ENCODE measurements around the gene CARS2.
"Not testable (repeated sequence)": the region's sequence is repeated elsewhere in the genome, so short reads cannot be mapped to it uniquely, and the experiment has no call there.

Gene CARS2

DNA sequence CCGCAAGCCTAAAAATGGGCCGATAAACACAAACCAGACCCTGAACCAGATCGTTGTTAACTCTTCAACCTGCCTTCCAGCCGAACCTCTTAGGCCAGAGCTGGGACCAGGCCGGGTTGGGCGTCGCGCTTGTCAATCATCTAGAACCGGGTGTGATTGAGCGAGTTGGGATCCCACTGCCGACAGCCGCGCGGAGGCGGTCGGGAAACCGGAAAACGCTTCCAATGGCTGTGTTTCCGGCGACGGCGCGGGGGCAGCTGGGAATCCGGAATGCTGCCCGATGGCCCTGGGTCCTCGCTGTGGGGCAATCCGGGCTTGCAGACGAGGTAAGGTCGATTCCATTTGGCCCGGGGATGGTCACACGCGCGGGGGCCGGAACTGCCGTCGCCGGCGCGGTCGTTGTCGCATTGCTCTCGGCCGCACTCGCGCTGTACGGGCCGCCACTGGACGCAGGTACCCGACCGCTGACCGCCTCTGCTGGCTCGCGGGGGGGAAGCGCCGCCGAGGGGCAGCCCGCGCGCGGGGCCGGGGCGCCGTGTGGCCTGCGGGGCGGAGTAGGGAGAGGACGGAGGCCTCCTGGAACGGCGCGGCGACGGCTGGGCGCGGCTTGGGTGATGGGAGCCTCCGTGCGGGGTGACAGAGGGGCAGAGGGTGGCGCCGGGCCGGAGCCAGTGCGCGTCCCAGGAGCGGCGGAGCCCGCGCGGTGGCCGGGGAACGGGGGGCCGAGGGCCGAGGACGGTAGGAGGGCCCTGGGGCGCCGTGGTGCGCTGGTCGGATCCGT lies 90.4 kb downstream of the CARS2 start, which contains the start of gene NAXD:
TSS of gene NAXD (plus strand) at position 224 of the 781 bp plus-strand sequence. CDS start at position 281, 57 bp downstream.
- peak; percentile 74 to 83 for DNase-seq

DNA sequence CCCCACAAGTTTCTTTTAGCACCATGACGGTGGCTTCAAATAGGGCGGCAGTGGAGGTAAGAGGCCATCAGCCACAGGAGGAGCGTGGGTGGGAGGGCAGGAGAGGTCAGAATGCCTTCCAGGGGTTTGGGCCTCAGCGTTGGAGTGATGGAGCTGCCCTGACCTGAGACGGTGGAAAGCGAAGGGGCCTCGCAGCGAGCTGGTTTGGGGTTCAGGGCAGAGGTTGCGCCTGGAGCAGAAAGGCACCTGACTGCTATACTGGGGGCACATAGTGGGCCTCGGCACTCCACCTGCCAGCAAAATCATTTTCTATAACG lies 91.0 kb downstream of the CARS2 start:
- no peak for DNase-seq

DNA sequence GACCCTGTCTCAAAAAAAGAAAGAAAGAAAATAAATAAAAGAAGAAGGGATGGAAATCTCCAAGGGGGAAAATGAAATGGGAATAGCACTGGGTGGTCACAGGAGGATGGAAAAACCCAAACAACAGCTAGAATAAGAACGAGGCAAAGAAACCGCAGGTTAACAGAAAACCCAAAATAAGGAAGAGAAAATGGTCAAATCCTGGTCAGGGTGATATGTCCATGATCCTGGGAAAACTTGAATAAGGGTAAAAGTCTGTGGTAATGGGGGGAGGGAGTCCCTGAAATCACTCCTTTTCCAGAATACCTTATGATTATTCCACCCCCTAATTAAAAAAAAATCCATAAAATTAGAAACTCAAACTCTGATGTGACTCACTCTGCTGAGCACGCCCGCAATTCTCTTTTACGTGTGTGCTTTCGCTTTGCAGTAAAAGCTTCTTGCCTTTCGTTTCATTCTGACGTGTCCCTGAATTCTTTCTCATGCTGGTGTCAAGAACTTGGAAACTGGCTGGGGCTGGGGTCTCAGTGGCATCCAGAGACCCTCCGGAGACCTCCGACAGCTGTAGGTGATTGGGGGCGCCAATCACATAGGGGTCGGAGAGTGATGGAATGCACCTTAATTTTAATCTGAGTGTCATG lies 94.8 kb downstream of the CARS2 start:
- DNase-seq = no peak

DNA sequence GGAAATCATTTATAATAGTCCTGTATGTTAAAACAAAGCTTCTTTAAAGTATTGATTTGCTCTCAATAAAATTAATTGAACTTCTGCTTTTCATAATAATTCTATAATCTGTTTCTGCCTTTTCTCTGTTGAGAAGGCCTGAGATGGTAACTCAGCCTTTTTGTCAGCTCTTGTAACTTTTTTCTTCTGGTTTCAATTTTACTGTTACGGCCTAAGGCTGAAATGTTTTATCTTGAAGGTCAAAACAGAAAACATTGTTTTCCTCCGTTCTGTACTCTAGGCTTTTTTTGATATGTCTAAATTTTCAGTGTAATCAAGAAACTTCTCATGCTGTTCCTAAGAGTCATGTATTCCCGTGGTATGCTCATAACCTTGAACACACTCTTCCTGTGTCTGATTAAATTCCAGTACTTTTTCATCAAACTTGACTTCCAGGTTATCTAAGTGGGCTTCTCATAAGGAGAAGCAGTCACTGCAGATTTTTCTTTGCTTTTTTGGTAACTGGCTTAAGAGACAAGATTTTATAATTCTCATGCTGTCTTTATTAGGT lies 98.2 kb downstream of the CARS2 start:
- DNase-seq = no peak

DNA sequence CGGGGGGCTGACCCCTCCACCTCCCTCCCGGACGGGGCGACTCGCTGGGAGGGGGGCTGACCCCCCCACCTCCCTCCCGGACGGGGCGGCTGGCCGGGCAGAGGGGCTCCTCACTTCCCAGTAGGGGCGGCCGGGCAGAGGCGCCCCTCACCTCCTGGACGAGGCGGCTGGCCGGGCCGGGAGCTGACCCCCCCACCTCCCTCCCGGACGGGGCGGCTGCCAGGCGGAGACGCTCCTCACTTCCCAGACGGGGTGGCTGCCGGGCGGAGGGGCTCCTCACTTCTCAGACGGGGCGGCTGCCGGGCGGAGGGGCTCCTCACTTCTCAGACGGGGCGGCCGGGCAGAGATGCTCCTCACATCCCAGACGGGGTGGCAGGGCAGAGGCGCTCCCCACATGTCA lies 99.6 kb downstream of the CARS2 start:
- DNase-seq = not testable (repeated sequence)

- DNase-seq = no peak
Observed at GRCh38 chr13:110605132-110605531, 100.8 kb downstream of the CARS2 start.

DNA sequence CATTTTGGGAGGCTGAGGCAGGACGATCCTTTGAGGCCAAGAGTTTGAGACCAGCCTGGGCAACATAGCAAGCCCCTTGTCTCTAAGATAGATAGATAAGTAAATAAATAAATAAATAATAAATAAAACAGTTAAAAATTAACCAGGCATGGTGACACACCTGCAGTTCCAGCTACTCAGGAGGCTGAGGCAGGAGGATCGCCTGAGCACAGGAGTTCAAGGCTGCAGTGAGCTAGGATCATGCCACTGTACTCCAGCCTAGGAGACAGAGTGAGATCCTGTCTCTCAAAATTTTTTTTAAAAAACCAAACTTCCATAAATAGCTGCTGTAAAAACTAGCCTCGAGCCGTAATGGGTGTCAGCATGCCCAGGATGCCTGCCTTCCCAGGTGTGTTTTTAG lies 104.9 kb downstream of the CARS2 start:
- no peak for DNase-seq

- DNase-seq = no peak
Observed at GRCh38 chr13:110600261-110600819, 105.6 kb downstream of the CARS2 start.

GRCh38 chr13:110597041-110597689 lies 108.8 kb downstream of the CARS2 start:
- DNase-seq = no peak

DNA sequence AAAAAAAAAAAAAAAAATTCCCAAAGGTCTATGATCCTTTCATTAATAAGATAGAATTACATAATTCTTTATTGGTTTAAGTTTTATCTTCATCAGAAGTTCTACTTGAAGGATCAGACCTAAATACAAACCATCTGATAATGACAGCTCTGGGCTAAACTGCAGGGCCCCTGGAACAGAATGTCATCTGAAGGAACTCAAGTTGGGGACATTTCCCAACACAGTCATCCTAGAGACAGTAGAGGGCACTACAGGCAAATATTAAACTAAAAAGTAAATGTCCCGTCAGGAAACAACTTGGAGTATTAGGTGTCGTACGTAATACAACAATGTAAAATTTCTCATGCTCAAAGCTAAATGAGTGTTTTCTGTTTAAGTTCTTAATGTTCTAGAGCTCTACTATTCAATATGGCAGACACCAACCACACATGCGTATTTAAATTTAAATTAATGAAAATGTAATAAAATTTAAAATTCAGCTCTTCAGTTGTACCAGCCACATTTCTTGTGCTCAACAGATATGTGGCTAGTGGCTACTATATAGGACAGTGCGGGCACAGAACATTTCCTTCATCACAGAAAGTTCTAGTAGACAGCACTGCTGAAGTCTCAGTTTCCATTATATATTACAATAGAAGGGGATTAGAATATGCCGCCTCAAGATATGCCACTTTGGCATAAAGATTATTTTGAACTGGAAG lies 112.3 kb downstream of the CARS2 start:
- DNase-seq = peak; percentile 7 to 55

- no peak for DNase-seq
Observed at GRCh38 chr13:110592665-110593064, 113.3 kb downstream of the CARS2 start.

Data from CD4-positive, alpha-beta T cell treated with Interferon alpha-2 for 1 hour (primary cell).